ENCODE results near the gene LSM3. TPM values are rescaled to one million over a fixed set of nuclear protein-coding genes. Genes with fewer than 3 reads are reported as not detected.

Gene LSM3
- total RNA-seq, 2 donors from 2014 or later: 15.1 to 15.2 TPM

DNA sequence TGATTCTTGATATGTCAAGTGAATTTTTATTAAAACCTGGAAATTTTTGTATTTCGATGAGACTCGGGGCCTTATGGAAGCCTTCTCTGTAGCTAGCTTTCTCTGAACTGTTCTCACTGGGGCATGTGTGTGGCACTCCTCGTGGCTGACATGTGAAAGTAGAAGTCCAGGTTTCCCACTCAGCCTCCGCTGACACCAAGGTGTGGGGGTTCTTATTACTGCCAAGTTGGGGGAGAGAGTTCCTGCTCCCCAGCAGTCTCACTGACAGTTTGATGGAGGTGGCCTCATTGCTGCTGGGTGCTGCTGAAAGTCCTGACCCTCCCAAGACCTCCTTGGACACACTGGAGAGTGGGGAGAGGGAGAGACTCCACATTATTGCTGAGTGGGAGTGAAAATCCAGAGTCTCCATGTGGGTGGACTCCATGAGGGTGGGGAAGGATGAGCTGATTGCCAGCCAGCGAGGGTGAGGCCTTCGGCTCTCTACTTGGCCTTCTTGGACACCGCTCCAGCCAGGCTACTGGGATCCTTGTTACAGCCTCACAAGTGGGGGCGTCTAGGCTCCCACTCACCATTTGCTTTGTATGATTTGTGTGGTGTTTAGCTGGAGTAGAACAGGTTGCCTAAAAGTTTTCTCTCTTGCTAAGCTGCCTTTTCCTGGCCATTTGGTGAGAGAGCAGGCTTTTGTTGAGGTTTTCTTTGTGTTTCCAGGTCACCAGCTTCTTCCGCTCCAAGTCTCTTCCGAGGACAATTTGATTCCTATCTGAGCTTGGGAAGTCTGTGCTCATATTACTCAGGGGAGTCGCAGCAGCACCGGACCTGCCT, 64.1 kb downstream of the LSM3 start:
- DNase-seq (ENCODE audit: low spot score) (no peak), ATAC-seq (no peak)
- Mint-ChIP-seq H3K4me1 (ENCODE audit: low read depth in 2 of 2) (no peaks in the 10 kb centered on the region), H3K27ac (no peak overlapping the region), H3K9me3 (no peaks in the 10 kb centered on the region), H3K36me3 (no peaks in the 10 kb centered on the region), H3K4me3 (no peak overlapping the region), H3K27me3 (peaks cover 10 to 16% of the 10 kb centered on the region in 2 donors)

GRCh38 chr3:14243782-14244181, 65.2 kb downstream of the LSM3 start:
- DNase-seq (ENCODE audit: low spot score): no peak
- no peak for ATAC-seq
- H3K36me3 Mint-ChIP-seq: no peaks in the 10 kb centered on the region
- H3K27me3 Mint-ChIP-seq: peaks cover 10 to 16% of the 10 kb centered on the region in 2 donors
- H3K9me3 Mint-ChIP-seq: no peaks in the 10 kb centered on the region
- H3K4me3 Mint-ChIP-seq: no peak overlapping the region
- no peak overlapping the region for H3K27ac Mint-ChIP-seq
- no peaks in the 10 kb centered on the region for H3K4me1 Mint-ChIP-seq (ENCODE audit: low read depth in 2 of 2)

DNA sequence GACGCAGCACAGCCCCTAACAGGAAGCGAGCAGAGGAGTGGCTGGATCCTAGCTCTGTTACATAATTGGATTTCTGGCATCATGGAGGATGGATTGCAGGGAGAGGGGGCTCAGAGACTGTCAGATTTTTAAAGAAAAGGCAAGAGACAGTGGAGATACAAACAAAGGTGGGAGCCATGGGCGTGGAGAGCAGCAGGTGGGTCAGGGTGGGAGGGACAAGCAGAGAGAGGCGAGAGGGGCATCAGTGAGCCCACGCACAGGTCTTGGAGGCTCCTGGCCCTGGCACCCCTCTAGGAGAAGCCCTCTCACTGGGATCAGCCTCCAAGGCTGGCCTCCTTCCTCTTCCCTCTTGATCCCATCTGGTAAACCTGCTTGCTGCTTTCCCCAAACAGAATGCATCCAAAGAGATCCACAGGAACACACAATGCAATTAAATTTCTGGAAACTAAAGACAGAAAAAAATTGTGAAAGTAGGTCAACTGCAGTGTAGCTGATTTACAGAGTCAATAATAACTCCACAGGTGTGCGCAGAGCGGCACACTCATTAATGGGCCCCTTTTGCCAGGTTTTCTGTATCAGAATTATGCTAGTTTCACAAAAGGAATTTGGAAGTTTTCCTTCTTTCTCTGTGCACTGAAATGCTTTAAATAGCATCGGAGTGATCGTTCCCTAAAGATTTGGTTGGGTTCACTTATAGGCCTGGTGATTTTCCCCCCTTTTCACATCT, 66.1 kb downstream of the LSM3 start:
- Mint-ChIP-seq H3K9me3 (no peaks in the 10 kb centered on the region), H3K36me3 (no peaks in the 10 kb centered on the region), H3K27ac (no peak overlapping the region), H3K4me3 (no peak overlapping the region), H3K4me1 (ENCODE audit: low read depth in 2 of 2) (no peaks in the 10 kb centered on the region), H3K27me3 (peaks cover 10 to 16% of the 10 kb centered on the region in 2 donors)
- DNase-seq (ENCODE audit: low spot score) (no peak), ATAC-seq (no peak)

DNA sequence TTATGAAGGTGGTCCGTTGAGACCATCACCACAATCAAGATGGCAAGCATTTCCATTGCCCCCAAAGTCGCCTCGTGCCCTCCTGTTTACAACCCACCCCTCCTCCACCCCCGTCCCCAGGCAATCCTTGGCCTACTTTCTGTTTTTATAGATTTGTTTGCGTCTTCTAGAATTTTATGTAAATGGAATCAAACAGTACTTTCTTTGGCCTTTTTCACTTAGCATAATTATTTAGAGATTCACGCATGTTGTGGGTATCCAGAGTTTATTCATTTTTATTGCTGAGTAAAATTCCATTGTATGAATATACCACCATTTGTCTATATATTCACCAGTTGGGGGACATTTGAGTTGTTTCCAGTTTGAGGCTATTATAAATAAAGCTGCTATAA, 66.6 kb downstream of the LSM3 start:
- Mint-ChIP-seq H3K9me3 (no peaks in the 10 kb centered on the region), H3K4me1 (ENCODE audit: low read depth in 2 of 2) (no peaks in the 10 kb centered on the region), H3K27ac (no peak overlapping the region), H3K36me3 (no peaks in the 10 kb centered on the region), H3K4me3 (no peak overlapping the region), H3K27me3 (peaks cover 10 to 16% of the 10 kb centered on the region in 2 donors)
- ATAC-seq (no peak), DNase-seq (ENCODE audit: low spot score) (no peak)

DNA sequence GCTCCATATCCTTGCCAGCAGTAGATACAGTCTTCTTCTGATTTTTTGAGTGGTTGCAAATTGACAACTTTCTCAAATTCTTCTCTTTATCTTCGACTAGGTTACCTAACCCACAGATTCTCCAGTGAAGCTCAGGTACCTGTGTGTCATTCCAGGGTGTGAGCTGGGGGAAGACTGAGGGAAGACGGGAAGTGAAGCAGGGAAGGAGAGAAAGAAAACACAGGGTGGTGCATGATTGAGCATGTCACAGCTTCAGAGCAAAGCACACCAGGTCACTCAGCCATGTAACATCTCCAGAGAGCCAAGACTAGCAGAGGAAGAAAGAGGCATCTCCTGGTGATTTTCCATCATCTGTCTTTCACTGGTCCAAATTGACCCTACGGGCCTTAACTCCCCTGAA, 67.2 kb downstream of the LSM3 start:
- no peak for ATAC-seq
- no peaks in the 10 kb centered on the region for H3K36me3 Mint-ChIP-seq
- no peaks in the 10 kb centered on the region for H3K4me1 Mint-ChIP-seq (ENCODE audit: low read depth in 2 of 2)
- peaks cover 10 to 16% of the 10 kb centered on the region in 2 donors for H3K27me3 Mint-ChIP-seq
- DNase-seq (ENCODE audit: low spot score): no peak
- H3K4me3 Mint-ChIP-seq: no peak overlapping the region
- H3K27ac Mint-ChIP-seq: no peak overlapping the region
- no peaks in the 10 kb centered on the region for H3K9me3 Mint-ChIP-seq

DNA sequence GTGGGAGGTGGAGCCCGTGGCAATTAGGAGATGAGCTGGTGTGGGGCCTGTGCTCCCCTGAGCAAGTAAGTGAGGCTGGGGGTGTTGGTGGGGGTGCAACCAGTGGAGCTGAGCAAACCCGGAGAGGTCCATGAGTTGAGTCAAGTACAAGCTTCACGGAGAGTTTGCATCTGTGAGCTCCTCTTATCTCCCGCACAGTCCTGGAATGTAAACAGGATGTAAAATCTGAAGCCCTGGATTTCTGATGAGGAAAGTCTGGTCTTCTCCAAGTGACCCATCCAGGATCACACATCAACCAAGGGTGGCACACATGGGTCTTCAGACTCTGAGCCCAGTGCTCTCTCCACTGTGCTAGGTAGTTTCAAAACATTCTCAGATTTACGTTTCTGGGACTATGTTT, 67.8 kb downstream of the LSM3 start:
- H3K4me3 Mint-ChIP-seq: no peak overlapping the region
- peaks cover 10 to 16% of the 10 kb centered on the region in 2 donors for H3K27me3 Mint-ChIP-seq
- no peaks in the 10 kb centered on the region for H3K9me3 Mint-ChIP-seq
- ATAC-seq: peak in 1 of 2 donors; percentile 24
- H3K36me3 Mint-ChIP-seq: no peaks in the 10 kb centered on the region
- no peak for DNase-seq (ENCODE audit: low spot score)
- H3K27ac Mint-ChIP-seq: no peak overlapping the region
- no peaks in the 10 kb centered on the region for H3K4me1 Mint-ChIP-seq (ENCODE audit: low read depth in 2 of 2)

- no peak for DNase-seq (ENCODE audit: low spot score)
- H3K4me1 Mint-ChIP-seq (ENCODE audit: low read depth in 2 of 2): no peaks in the 10 kb centered on the region
- no peak overlapping the region for H3K4me3 Mint-ChIP-seq
- no peak for ATAC-seq
- H3K27ac Mint-ChIP-seq: no peak overlapping the region
- H3K27me3 Mint-ChIP-seq: peaks cover 3 to 16% of the 10 kb centered on the region in 2 donors
- no peaks in the 10 kb centered on the region for H3K36me3 Mint-ChIP-seq
- H3K9me3 Mint-ChIP-seq: no peaks in the 10 kb centered on the region
Observed at GRCh38 chr3:14248477-14248848, 69.8 kb downstream of the LSM3 start.

DNA sequence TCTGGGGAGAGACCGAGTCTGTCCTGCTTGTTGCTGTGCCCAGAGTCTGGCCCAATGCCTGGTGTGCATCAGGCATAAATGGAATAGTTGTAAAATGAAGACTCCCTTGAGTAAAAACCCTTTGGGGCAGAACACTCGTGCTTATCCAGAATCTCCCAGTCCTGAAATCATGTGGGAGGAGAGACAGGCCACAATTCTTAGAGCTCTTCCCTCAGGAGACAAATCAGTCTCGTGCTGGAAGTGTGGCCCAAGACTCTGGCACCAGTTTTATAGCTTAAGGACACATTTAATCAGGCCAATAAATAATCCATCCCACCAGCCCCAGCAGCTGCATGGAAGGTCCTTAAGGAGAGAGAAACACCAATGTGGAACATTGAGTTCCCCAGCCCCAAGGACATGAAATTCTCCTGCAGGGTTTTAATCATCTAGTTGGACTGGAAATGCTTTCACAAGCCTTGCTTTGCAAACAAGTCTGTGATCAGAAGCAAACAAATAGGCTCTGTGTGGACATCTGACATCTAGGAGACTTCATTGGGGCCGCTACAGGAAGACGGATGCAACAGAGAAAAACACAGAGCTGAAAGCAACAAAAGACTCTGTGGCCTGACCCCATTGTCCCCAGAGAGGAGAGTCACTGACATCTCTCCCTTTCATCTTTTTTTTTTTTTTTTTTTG, 70.4 kb downstream of the LSM3 start:
- Mint-ChIP-seq H3K27ac (no peak overlapping the region), H3K4me3 (no peak overlapping the region), H3K27me3 (peaks cover 3 to 14% of the 10 kb centered on the region in 2 donors), H3K36me3 (no peaks in the 10 kb centered on the region), H3K4me1 (ENCODE audit: low read depth in 2 of 2) (no peaks in the 10 kb centered on the region), H3K9me3 (no peaks in the 10 kb centered on the region)
- no peak for DNase-seq (ENCODE audit: low spot score)
- no peak for ATAC-seq

Other genes starting within 250 kb of the LSM3 start
- gene CHCHD4, start 53.9 kb upstream of the LSM3 start, total RNA-seq: 10 to 100 TPM; 13.2 to 14.6 TPM
- gene TMEM43, start 53.8 kb upstream of the LSM3 start, total RNA-seq: 10 to 100 TPM; 37.3 to 42.6 TPM
- 10 to 100 TPM; 24.6 to 31.5 TPM for gene XPC, start 216 bp upstream of the LSM3 start, total RNA-seq
- gene SLC6A6, start 223.8 kb downstream of the LSM3 start, total RNA-seq: 10 to 100 TPM; 20.4 to 56.7 TPM

All from natural killer cell treated with Interleukin-12 subunit alpha and Interleukin-12 subunit beta and Interleukin-15 and Interleukin-18, amount 100 ng/mL, for 72 hours (primary cell).